HG03354 (cell line): ENCODE results near the gene ARHGAP12.

ENCODE experiments used
- ATAC-seq: cut with Tn5 transposase; IDR thresholded peaks from one replicate; pipeline ENCODE4 v1.9.1; 2021; ENCODE audit warnings: mild to moderate bottlenecking; ENCODE audit not compliant: unreplicated experiment, poor library complexity, severe bottlenecking

ARHGAP12 gene

DNA sequence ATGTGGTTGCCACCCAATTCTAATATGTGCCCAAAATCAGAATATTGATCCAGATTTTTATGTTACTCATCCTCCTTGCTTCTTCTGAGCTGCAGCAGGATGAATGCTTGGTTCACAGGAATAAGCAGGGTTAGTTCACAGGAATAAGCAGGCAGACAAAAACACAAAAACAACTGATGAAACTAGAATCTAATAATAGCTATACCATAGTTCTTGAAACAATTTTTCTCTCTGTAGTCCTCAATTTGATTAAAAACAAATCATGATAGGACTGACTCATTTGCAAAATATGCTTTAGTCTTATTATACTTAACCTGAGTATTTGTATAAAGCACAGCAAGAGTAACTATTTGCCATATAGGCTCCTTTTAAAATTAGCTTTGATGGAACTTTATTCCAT lies 24.4 kb upstream of the ARHGAP12 start:
- ATAC-seq = no peak

DNA sequence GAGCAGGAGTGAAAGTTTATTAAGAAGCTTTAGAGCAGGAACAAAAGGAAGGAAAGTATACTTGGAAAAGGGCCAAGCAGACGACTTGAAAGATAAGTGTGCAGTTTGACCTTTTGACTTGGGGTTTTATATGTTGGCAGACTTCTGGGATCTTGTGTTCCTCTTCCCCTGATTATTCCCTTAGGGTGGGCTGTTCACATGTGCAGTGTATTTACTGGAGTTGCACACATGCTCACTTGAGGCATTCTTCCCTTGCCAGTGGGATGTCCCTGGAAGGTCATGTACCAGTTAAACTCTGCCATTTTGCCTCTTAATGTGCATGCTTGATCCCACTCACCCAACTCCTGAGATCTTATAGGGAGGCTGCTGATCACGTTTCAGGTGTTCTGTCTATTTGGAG lies 23.4 kb upstream of the ARHGAP12 start:
- no peak for ATAC-seq

- no peak for ATAC-seq
Observed at GRCh38 chr10:31949266-31949665, 20.6 kb upstream of the ARHGAP12 start.

GRCh38 chr10:31948021-31948420 lies 19.4 kb upstream of the ARHGAP12 start:
- ATAC-seq = no peak

GRCh38 chr10:31947144-31947926 lies 18.7 kb upstream of the ARHGAP12 start:
- no peak for ATAC-seq

DNA sequence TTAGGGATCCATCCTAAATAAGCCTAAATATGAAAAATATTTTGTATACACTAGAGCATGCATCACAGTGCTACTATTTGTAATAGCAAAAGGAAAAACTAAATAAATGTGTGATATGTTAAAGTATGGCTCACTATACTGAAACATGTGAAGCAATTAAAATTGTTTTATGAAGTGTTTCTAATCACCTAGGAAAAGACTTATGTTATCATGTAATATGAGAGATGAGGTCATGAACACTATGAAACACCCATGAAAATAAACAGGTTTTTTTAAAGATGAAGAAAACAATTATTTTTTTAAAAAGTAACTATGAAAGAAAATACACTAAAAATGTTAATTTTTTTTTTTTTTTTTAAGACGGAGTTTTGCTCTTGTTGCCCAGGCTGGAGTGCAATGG lies 16.8 kb upstream of the ARHGAP12 start:
- ATAC-seq = no peak

DNA sequence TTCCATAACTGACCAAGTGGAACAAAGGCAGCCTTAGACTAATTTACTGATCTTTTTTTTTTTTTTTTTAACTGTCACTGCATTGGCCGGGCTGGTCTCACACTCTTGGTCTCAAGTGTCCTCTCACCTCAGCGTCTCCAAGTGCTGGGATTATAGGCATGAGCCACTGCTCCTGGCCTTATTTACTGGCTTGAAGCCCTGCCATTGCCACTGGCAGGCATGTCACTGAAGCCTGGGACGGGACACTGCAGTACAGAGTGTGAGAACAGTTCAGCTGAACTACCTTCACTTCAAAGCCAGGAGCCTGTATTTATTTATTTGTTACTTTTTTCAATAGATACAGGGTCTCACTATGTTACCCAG lies 15.4 kb upstream of the ARHGAP12 start:
- no peak for ATAC-seq

DNA sequence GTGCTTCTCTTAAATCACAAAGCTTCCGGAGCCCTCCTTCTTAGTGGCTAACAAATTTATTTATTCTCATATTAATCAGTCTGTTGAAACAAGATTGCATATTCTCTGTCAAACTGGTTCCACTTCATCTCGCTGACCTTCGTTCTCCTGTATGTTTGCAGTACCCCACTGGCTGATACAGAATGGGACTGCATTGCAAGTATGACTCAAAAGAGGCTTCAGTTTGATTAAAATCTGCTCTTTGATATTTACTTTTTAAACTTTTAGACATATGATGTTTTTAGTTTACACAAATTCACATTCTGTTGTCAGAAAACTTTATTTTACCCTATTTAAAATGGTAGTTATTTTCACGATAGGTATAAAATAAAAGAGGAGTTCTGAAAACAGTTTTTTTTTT lies 14.3 kb upstream of the ARHGAP12 start:
- ATAC-seq = no peak

DNA sequence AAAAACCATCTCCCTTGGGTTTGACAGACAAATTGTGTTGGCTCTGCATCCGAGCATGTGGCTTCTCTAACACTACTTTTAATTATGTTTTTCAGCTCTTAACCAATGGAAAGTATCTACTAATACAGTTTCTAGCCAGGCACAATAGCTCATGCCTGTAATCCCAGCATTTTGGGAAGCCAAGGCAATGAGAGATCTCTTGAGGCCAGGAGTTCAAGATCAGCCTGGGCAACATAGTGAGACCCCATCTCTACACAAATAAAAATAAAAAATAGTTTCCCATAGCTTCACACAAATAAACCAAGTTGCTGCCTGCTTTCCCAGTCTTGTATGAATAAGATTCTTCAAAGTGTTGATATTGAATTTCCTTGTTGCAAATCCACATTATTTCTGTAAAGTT lies 13.8 kb upstream of the ARHGAP12 start:
- no peak for ATAC-seq

GRCh38 chr10:31940839-31941653 lies 12.4 kb upstream of the ARHGAP12 start:
- no peak for ATAC-seq

DNA sequence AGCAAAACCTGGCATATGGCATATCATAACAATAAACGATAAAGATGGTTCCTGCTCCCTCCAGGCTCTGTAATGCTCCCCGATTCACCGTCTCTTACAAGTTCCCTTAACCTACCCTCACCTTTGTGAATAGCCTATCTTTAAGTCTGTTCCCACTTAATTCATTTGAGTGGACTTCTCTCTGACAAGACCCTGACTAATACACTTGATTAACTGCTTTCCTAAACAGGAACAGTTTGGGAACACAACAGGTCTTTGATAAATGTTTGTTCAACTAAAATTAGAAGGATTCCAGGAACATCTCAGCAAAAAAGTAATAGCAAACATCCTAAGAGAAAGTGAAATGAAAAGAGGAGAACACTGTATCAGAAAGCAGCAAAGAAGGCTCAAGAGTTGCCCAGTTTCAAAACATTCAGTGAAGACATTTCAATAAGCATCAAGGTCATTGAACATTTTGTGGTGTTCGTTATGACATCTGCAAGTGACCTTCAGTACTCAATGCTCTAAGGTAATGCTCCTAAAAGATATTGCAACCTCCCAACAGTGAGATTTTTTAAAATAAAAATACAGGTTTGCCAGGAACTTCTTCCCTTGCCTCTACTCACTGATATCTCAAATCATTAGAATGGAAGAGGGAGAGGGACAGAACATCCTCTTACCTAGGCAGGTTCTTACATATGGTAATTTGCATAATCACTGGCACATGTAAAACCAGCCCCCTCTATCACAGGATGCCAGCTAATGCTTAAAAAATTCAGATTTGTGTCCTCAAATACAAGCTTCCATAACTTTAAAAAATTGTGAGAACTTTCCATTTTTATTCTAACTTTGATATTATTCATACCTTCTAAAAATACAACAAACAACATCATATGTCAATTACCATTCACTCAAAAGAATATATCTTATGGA lies 11.4 kb upstream of the ARHGAP12 start:
- no peak for ATAC-seq

DNA sequence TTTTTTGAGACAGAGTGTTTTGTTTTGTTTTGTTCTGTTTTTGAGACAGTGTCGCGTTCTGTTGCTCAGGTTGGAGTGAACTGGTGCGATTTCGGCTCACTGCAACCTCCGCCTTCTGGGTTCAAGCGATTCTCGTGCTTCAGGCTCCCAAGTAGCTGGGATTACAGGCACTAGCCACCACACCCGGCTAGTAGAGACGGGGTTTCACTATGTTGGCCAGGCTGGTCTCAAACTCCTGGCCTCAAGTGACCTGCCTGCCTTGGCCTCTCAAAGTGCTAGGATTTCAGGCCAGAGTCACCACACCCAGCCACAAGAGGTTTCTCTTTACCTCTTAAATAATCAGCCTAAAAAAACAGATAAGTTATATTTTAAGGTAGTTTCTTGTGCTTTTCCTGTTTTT lies 8.7 kb upstream of the ARHGAP12 start:
- no peak for ATAC-seq

DNA sequence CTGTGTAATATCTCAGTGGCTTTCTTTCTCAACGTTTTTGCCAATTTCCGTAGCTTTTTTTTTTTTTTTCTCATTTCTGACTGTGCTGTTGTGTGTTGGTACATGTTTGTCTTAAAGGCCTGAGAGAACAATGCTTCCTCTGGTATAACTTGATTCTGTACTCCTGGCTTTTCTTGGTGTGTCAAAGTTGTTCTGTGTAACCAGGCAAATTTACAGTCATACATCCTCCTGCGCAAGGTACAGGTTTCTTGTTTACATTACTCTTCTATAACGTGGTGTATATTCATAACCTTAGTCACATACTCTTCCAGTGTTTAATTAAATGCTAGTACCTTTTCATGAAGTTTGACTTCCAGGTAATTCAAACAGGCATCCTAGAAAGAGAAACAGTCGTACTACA lies 8.3 kb upstream of the ARHGAP12 start:
- no peak for ATAC-seq

- no peak for ATAC-seq
Observed at GRCh38 chr10:31936086-31936485, 7.5 kb upstream of the ARHGAP12 start.

DNA sequence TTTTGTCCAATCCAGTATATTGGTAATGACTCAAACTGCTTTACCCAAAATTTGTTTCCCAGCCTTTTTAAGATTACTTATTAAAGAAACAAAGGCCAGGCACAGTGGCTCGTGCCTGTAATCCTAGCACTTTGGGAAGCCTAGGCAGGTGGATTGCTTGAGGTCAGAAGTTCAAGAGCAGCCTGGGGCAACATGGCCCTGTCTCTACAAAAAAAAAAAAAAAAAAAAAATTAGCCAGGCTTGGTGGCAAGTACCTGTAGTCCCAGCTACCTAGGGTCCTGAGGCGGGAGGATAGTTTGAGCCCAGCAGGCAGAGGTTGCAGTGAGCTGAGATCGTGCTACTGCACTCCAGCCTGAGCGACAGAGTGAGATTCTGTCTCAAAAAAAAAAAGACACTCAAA lies 7.0 kb upstream of the ARHGAP12 start:
- no peak for ATAC-seq

GRCh38 chr10:31932838-31933237 lies 4.2 kb upstream of the ARHGAP12 start:
- no peak for ATAC-seq

DNA sequence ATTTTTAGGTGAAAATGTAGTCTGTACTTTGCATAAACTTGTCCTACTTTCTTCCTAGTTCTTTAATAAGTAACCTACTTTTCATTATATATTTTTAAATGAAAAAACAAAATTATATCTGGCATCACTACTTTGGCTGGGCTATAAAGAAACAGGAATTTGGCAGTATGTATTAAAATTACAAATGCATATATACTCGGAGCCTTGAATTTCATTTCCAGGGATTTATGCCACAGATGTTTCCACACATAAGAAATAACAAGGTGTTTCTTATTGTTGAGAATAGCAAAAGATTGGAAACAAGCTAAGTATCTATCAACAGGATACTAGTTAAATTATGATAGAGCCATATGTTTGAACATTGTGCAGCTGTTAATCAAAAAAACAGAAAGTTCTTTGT lies 2.2 kb upstream of the ARHGAP12 start:
- no peak for ATAC-seq

DNA sequence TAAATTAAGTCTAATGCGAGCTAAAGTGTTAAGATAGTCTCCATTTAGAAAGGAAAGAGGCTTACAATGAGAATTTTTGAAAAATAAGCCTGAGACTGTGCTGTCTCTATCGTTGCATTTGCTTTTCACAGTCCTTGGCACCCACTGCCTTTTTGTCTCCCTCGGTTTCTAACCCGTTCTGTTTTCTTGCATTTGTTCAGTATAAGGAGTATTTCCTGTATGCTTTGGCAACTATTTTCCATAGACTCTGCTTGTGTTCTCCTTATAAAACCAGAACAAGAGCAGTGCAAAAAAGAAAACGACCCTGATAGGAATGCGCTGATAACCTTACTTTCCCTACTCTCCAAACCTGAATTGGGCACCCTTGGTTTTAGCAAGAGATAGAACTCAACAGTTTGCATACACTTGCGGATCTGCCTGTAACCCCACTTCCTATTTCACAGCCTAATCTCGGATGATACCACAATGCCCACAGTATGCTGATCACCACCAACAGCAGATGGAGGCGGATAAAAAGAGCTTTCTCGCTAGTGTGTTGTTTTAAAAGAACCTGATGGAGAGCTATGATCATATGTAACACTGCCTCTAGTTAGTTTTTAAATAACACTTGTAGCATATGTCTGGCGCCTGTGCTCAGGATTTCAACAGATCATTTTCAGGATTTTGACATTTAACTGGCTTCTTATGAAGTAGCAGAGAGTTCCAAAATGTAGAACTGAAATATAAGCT lies 1.6 kb upstream of the ARHGAP12 start:
- ATAC-seq = peak; percentile 33

DNA sequence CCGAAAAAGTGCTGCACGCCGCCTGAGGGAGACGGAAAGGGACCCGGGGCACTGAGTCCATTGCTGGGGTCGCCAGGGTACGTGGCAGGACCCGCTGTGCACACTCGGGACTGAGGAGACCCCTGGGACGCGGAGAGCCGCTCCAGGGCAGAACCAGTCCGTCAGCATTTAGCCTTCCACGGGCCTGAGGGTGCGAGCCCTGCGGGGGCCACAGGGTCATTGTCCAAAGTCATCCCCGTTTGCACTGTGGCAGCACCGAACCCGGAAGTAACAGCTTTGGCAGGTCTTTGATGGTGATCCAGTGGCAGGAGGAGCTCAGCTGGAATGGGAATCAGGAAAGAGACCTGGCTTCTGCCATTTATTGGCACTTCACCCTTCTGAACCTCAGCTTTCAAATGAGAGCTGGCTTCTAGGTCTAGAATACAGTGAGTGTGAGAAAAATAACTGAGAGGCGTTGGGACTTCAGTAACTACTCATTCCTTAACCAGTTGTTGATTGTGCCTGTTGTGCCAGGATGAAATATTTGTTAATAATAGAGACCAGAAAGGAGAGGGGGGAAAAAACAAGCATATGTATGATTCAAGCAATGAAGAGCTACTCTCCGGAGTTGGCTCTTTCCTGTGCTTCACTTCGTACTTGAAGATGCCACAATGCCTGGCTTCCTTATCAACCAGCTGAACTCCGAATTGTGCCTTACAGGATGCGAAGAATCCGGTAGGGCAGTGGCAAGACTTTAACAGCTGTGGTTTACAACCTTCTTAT lies 811 bp upstream of the ARHGAP12 start:
- ATAC-seq = peak; percentile 22
